Uterus (tissue), 2 donors: Measurements from ENCODE around the gene MACROD1.

Source experiments
- POLR2A ChIP-seq, 2 donors: fragments of 450-650 bp; IDR thresholded peaks; one replicate each; pipeline ENCODE4 v1.6.1; 2016; ENCODE audit warnings: antibody characterized with exemption in 2 of 2, mild to moderate bottlenecking in 1 of 2, moderate library complexity in 1 of 2
- TF ChIP-seq, protein P1 (sequence below), 4 experiments: fragments of 200-600 bp in 2 of 4; fragments of 450-650 bp in 2 of 4; sonication (generic) in 2 of 4; IDR thresholded peaks; one replicate each; pipeline ENCODE4 v1.5.1; 2016 to 2019; ENCODE audit warnings: antibody characterized with exemption in 4 of 4, mild to moderate bottlenecking in 2 of 4, moderate library complexity in 1 of 4

GRCh38 chr11:64032050-64032449, 133.9 kb downstream of the MACROD1 start:
- TF ChIP-seq, protein P1, sequence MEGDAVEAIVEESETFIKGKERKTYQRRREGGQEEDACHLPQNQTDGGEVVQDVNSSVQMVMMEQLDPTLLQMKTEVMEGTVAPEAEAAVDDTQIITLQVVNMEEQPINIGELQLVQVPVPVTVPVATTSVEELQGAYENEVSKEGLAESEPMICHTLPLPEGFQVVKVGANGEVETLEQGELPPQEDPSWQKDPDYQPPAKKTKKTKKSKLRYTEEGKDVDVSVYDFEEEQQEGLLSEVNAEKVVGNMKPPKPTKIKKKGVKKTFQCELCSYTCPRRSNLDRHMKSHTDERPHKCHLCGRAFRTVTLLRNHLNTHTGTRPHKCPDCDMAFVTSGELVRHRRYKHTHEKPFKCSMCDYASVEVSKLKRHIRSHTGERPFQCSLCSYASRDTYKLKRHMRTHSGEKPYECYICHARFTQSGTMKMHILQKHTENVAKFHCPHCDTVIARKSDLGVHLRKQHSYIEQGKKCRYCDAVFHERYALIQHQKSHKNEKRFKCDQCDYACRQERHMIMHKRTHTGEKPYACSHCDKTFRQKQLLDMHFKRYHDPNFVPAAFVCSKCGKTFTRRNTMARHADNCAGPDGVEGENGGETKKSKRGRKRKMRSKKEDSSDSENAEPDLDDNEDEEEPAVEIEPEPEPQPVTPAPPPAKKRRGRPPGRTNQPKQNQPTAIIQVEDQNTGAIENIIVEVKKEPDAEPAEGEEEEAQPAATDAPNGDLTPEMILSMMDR (IDR thresholded peaks at IDR 0.05): no peak
- TF ChIP-seq POLR2A (IDR thresholded peaks at IDR 0.05): no peak
